HG03066 (cell line): ENCODE results near the gene MIS18A.
"Not testable (repeated sequence)": the region's sequence is repeated elsewhere in the genome, so short reads cannot be mapped to it uniquely, and the experiment has no call there.

Source experiments
- ATAC-seq: cut with Tn5 transposase; IDR thresholded peaks from one replicate; pipeline ENCODE4 v1.9.1; 2021; ENCODE audit warnings: low read depth; ENCODE audit not compliant: unreplicated experiment

The MIS18A gene

GRCh38 chr21:32278518-32279376, at the start of gene MIS18A:
MIS18A (minus strand) TSS chr21:32279049; CDS start chr21:32279014, 35 bp downstream.
- peak; percentile 94 for ATAC-seq

- ATAC-seq, result no peak
These were observed 49.7 kb upstream of the MIS18A start for GRCh38 chr21:32328595-32328994.

- ATAC-seq, result no peak
These were observed 46.9 kb upstream of the MIS18A start for GRCh38 chr21:32325706-32326105.

GRCh38 chr21:32322676-32323075, 43.8 kb upstream of the MIS18A start:
- ATAC-seq, result no peak

- ATAC-seq, result no peak
These were observed 43.3 kb upstream of the MIS18A start for GRCh38 chr21:32322103-32322502.

- no peak for ATAC-seq
These were observed 42.6 kb upstream of the MIS18A start for GRCh38 chr21:32321480-32321879.

- no peak for ATAC-seq
These were observed 41.9 kb upstream of the MIS18A start for GRCh38 chr21:32320726-32321125.

- no peak for ATAC-seq
These were observed 41.2 kb upstream of the MIS18A start for GRCh38 chr21:32320059-32320458.

GRCh38 chr21:32319012-32319411, 40.2 kb upstream of the MIS18A start:
- no peak for ATAC-seq

- ATAC-seq, result no peak
These were observed 38.9 kb upstream of the MIS18A start for GRCh38 chr21:32317726-32318125.

GRCh38 chr21:32316361-32317215, 37.7 kb upstream of the MIS18A start:
- ATAC-seq, result no peak

- no peak for ATAC-seq
These were observed 36.8 kb upstream of the MIS18A start for GRCh38 chr21:32315511-32316281.

- no peak for ATAC-seq
These were observed 36.0 kb upstream of the MIS18A start for GRCh38 chr21:32314806-32315205.

GRCh38 chr21:32312976-32313375, 34.1 kb upstream of the MIS18A start:
- no peak for ATAC-seq

- ATAC-seq, result no peak
These were observed 33.5 kb upstream of the MIS18A start for GRCh38 chr21:32312326-32312725.

GRCh38 chr21:32311621-32312020, 32.8 kb upstream of the MIS18A start:
- ATAC-seq, result no peak

GRCh38 chr21:32310976-32311375, 32.1 kb upstream of the MIS18A start:
- not testable (repeated sequence) for ATAC-seq

- ATAC-seq, result no peak
These were observed 31.1 kb upstream of the MIS18A start for GRCh38 chr21:32309906-32310460.

- ATAC-seq, result no peak
These were observed 29.8 kb upstream of the MIS18A start for GRCh38 chr21:32308696-32309095.

GRCh38 chr21:32307706-32308105, 28.9 kb upstream of the MIS18A start:
- no peak for ATAC-seq
